DMS153 treated with DMSO at 0.1 percent for 48 hours (cell line): ENCODE measurements around the gene THOP1.

Experiments
- DNase-seq: peaks from one replicate; lab custom pipeline; 2025; ENCODE audit not compliant: unreplicated experiment; lab: John Stamatoyannopoulos, UW

Gene THOP1

GRCh38 chr19:2802826-2803225 lies 17.5 kb downstream of the THOP1 start:
- no peak for DNase-seq

- no peak for DNase-seq
Observed at GRCh38 chr19:2803486-2804155, 18.3 kb downstream of the THOP1 start.

- no peak for DNase-seq
Observed at GRCh38 chr19:2804156-2805004, 19.1 kb downstream of the THOP1 start.

- no peak for DNase-seq
Observed at GRCh38 chr19:2805261-2805900, 20.1 kb downstream of the THOP1 start.

GRCh38 chr19:2805991-2806649 lies 20.8 kb downstream of the THOP1 start:
- DNase-seq, result no peak

GRCh38 chr19:2806736-2807378 lies 21.6 kb downstream of the THOP1 start:
- no peak for DNase-seq

- no peak for DNase-seq
Observed at GRCh38 chr19:2807379-2808128, 22.3 kb downstream of the THOP1 start.

GRCh38 chr19:2808129-2808941 lies 23.0 kb downstream of the THOP1 start:
- no peak for DNase-seq

GRCh38 chr19:2809387-2810140 lies 24.3 kb downstream of the THOP1 start:
- DNase-seq, result no peak

- no peak for DNase-seq
Observed at GRCh38 chr19:2810141-2811091, 25.1 kb downstream of the THOP1 start.

GRCh38 chr19:2811221-2811722 lies 26.0 kb downstream of the THOP1 start:
- DNase-seq, result no peak

- DNase-seq, result no peak
Observed at GRCh38 chr19:2811735-2812413, 26.6 kb downstream of the THOP1 start.

GRCh38 chr19:2812414-2813234 lies 27.3 kb downstream of the THOP1 start:
- no peak for DNase-seq

- DNase-seq, result no peak
Observed at GRCh38 chr19:2813235-2814160, 28.2 kb downstream of the THOP1 start.

- DNase-seq, result no peak
Observed at GRCh38 chr19:2814426-2814825, 29.1 kb downstream of the THOP1 start.
